GM23248 (cell line): ENCODE measurements around the gene NOTCH1. TPM values are rescaled to one million over a fixed set of nuclear protein-coding genes. Genes with fewer than 3 reads are reported as not detected.

ENCODE experiments used
- DNase-seq: peaks from one replicate; pipeline ENCODE4 v3.0.0-alpha.2; 2015
- H2AFZ ChIP-seq: fragments of 200-600 bp; sonication (generic); 2 replicates; pipeline ENCODE4 v1.6.1; 2016; ENCODE audit warnings: antibody characterized with exemption
- H3F3A ChIP-seq: fragments of 200-600 bp; sonication (generic); 2 replicates; pipeline ENCODE4 v1.6.1; 2016; ENCODE audit warnings: mild to moderate bottlenecking, antibody characterized with exemption, mixed run types; ENCODE audit not compliant: insufficient read depth
- H3K27ac ChIP-seq: fragments of 200-600 bp; sonication (generic); 2 replicates; pipeline ENCODE4 v1.5.1; 2016; ENCODE audit warnings: mild to moderate bottlenecking
- H3K27me3 ChIP-seq: fragments of 200-600 bp; sonication (generic); replicated peaks from 2 replicates; pipeline ENCODE4 v1.6.1; 2016; ENCODE audit warnings: mild to moderate bottlenecking; ENCODE audit not compliant: insufficient read depth
- H3K36me3 ChIP-seq: fragments of 200-600 bp; sonication (generic); 2 replicates; pipeline ENCODE4 v1.6.1; 2016; ENCODE audit warnings: low read depth, mild to moderate bottlenecking
- H3K4me1 ChIP-seq: fragments of 200-600 bp; sonication (generic); 2 replicates; pipeline ENCODE4 v1.6.1; 2016; ENCODE audit warnings: mild to moderate bottlenecking; ENCODE audit not compliant: insufficient read depth
- H3K4me2 ChIP-seq: fragments of 200-600 bp; sonication (generic); one replicate; pipeline ENCODE4 v1.6.1; 2016; ENCODE audit warnings: mild to moderate bottlenecking; ENCODE audit not compliant: unreplicated experiment
- H3K4me3 ChIP-seq: fragments of 200-600 bp; sonication (generic); 2 replicates; pipeline ENCODE4 v1.5.1; 2016; ENCODE audit warnings: mild to moderate bottlenecking
- H3K79me2 ChIP-seq: fragments of 200-600 bp; sonication (generic); 2 replicates; pipeline ENCODE4 v1.6.1; 2016; ENCODE audit warnings: mild to moderate bottlenecking; ENCODE audit not compliant: insufficient read depth
- H3K9ac ChIP-seq: fragments of 200-600 bp; sonication (generic); 2 replicates; pipeline ENCODE4 v1.6.1; 2016; ENCODE audit warnings: mild to moderate bottlenecking
- H3K9me2 ChIP-seq: fragments of 200-600 bp; sonication (generic); 2 replicates; pipeline ENCODE4 v1.6.1; 2016; ENCODE audit warnings: mixed run types, mild to moderate bottlenecking, moderate library complexity; ENCODE audit not compliant: insufficient read depth
- H3K9me3 ChIP-seq: fragments of 200-600 bp; sonication (generic); one replicate; pipeline ENCODE4 v1.6.1; 2017; ENCODE audit warnings: low read depth
- H4K20me1 ChIP-seq: fragments of 200-600 bp; sonication (generic); 2 replicates; pipeline ENCODE4 v1.6.0; 2016; ENCODE audit not compliant: insufficient read depth
- EZH2 ChIP-seq: fragments of 200-600 bp; sonication (generic); IDR thresholded peaks from 2 replicates; pipeline ENCODE4 v1.6.1; 2018; ENCODE audit warnings: antibody characterized with exemption, mild to moderate bottlenecking; ENCODE audit not compliant: insufficient read depth, poor library complexity, severe bottlenecking
- EZH2phosphoT487 ChIP-seq: fragments of 200-600 bp; sonication (generic); IDR thresholded peaks from 2 replicates; pipeline ENCODE4 v1.6.1; 2018; ENCODE audit warnings: antibody characterized with exemption, moderate library complexity, mild to moderate bottlenecking, low read depth; ENCODE audit not compliant: insufficient read depth
- WGBS, 2 experiments: methylation state at CpG; one replicate each; pipeline ENCODE4 v1.1.6; 2015 to 2017; ENCODE audit warnings: low lambda C conversion rate in 2 of 2, low coverage in 1 of 2; ENCODE audit errors: missing lambda C conversion rate in 2 of 2; 5-methylcytosine and 5-hydroxymethylcytosine counted together
- in situ Hi-C: fragments of 300-500 bp; cut with MboI; formaldehyde crosslinking; loops from 2 replicates; pipeline ENCODE4 v1.15.0; 2020
- polyA plus RNA-seq: library from polyadenylated mRNA; unstranded; fragments of >200 nt; fragmentation: Nextera tagmentation; extraction: Ambion mirVana; gene quantifications from 2 replicates; pipeline ENCODE4 v1.2.1, GENCODE V29; 2016
- total RNA-seq: library from RNA; depleted of rRNA; stranded (reverse); fragments of >200 nt; shearing (Covaris generic); gene quantifications from 2 replicates; pipeline ENCODE4 v1.2.3, GENCODE V29; 2014

NOTCH1 gene
- total and polyA plus RNA-seq, 2 experiments from 2014 or later: 1.5 to 5.7 TPM

DNA sequence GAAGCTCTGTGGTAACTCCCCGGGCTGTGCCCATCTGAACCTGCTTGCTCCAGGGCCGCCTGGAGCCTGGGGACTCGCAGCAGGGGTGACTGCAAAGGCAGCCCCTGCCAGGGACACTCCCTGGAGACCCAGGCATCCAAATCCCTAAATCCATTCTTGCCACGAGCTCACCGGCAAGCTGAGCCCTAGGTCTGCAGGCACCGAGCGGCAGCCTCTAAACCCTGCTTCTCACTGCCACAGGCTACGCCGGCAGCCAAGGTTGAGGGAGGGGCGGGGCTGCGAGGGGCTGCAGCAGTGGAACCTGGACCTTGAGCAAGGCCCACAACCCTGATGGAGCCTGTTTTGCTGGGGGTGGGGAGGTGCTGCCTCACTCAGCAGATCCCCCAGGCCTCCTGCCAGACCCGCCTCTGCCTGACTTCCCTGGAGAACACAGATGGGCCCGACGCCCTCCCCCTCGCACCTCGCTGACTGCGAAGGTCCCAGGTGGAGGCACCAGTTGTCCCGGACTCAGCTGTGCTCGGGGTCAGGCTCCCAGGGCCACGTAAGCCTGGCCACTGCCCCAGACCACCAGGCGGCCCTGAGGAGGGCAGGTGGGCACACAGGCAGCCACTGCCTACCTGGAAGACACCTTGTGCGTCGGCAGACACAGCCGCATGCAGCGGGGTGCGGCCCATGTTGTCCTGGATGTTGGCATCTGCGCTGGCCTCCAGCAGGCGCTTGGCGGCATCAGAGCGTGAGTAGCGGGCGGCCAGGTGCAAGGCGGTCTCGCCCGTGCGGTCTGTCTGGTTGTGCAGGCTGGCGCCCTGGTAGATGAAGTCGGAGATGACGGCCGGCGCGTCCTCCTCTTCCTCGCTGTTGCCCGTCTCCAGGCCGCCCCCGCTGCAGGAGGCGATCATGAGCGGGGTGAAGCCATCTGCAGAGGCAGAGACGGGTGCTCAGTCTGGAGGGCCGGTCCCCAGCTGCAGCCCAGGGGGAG lies 45.6 kb downstream of the NOTCH1 start:
- Histone ChIP-seq H3K9ac (no peak overlapping the region), H3K27me3 (no peaks in the 10 kb centered on the region), H3K36me3 (no peaks in the 10 kb centered on the region), H4K20me1 (no peaks in the 10 kb centered on the region), H3K4me2 (no peak overlapping the region), H3K9me2 (no peaks in the 10 kb centered on the region), H3F3A (no peaks in the 10 kb centered on the region), H3K4me1 (no peaks in the 10 kb centered on the region), H2AFZ (no peak overlapping the region), H3K9me3 (no peaks in the 10 kb centered on the region), H3K79me2 (no peaks in the 10 kb centered on the region), H3K27ac (no peak overlapping the region), H3K4me3 (no peak overlapping the region)
- in situ Hi-C loops: no loop called here
- no peak for TF ChIP-seq EZH2
- no peak for TF ChIP-seq EZH2phosphoT487
- no peak for DNase-seq
- 94% methylated on average over 42 to 50 of the region's 50 CpGs for WGBS, 2 experiments

DNA sequence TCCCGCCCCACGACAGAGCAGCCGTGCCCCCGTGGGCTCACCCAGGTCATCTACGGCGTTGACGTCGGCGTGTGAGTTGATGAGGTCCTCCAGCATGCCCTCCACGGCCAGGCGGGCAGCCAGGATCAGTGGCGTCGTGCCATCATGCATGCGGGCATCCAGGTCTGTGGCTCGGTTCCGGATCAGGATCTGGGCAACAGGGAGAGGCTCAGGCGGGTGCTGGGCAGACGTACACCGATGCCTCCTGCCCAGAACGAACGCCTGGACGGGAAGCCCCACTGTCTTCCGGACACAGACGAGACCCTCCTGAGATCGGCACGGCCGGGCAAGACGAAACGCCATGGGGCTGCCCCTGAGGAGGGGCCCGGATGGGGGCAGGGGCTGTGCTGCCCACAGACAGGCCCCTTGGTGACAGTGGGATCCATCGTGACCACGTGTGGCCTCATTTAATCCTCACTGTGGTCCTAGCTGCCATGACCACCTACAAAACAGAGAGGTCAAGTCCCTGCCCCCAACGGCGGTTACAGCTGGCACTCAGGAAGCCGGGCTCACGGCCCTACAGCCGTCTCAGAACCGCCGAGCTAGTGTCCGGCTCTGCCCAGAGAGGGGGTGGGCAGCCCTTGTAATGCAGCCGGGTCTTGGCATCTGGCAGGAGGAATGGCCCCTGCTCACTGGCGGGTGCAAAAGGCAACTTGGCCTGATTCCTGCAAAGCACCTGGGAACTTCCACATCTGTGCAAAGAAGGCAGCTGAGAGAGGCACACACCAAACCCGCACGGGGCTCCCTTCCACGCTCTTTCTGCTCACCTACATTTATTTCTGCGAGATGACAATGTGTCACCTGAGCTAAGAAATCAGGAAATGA lies 46.5 kb downstream of the NOTCH1 start:
- TF ChIP-seq EZH2: no peak
- no peak for TF ChIP-seq EZH2phosphoT487
- no peaks in the 10 kb centered on the region for H3F3A ChIP-seq
- no peaks in the 10 kb centered on the region for H4K20me1 ChIP-seq
- DNase-seq: no peak
- no peak overlapping the region for H3K9ac ChIP-seq
- H3K9me3 ChIP-seq: no peaks in the 10 kb centered on the region
- 91 to 94% methylated on average over 36 to 46 of the region's 46 CpGs for WGBS, 2 experiments
- H3K27me3 ChIP-seq: no peaks in the 10 kb centered on the region
- in situ Hi-C loops: no loop called here
- H3K9me2 ChIP-seq: no peaks in the 10 kb centered on the region
- H3K36me3 ChIP-seq: no peaks in the 10 kb centered on the region
- peaks cover 4% of the 10 kb centered on the region; the same call in 1 of the 2 replicates for H3K4me1 ChIP-seq
- no peak overlapping the region for H3K4me2 ChIP-seq
- H3K4me3 ChIP-seq: no peak overlapping the region
- H3K79me2 ChIP-seq: no peaks in the 10 kb centered on the region
- no peak overlapping the region for H2AFZ ChIP-seq
- H3K27ac ChIP-seq: no peak overlapping the region

DNA sequence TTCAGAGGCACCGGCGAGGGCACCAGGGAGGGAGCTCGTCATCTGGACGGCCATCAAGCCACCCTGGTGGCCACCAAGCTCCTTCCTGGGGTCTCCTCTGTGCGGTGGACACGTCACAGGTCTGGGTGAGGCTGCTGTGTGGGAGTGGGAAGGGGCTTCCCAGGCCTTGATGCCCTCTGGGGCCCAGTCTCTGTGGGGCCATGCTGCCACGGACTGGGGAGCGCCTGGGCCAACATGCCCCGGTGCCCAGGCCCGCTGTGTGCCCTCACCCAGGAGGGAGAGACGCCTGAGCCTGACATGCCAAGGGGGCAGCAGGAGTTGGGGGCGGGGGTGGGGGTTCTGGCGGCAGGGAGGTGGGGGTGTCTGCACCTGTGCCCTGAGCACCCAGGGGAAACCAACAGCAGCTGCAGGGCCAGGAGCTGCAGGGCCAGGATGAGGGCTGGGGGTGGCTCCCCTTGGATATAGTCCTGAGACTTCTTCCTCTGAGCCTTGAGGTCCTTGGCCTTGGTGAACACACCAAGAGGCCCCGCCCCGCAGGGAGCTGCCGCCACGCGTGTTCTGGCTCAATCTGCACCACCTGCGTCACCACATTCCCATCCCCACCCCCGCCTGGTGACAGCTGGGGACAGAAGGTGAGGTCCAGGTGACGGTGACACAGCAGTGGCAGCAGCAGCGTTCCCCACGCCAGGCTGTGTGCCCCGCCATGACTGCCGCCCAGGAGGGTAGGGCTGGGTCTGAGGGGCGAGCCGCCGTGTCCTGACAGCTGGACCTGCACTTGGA lies 47.7 kb downstream of the NOTCH1 start:
- no peaks in the 10 kb centered on the region for H3K79me2 ChIP-seq
- H2AFZ ChIP-seq: no peak overlapping the region
- H3K4me2 ChIP-seq: no peak overlapping the region
- H3K36me3 ChIP-seq: no peaks in the 10 kb centered on the region
- peaks cover 4% of the 10 kb centered on the region; the same call in 1 of the 2 replicates for H3K4me1 ChIP-seq
- no peaks in the 10 kb centered on the region for H3K9me3 ChIP-seq
- H3K27me3 ChIP-seq: no peaks in the 10 kb centered on the region
- DNase-seq: no peak
- H3F3A ChIP-seq: no peaks in the 10 kb centered on the region
- TF ChIP-seq EZH2phosphoT487 (no peak), EZH2 (no peak)
- H3K4me3 ChIP-seq: no peak overlapping the region
- 94 to 95% methylated on average over 26 to 27 of the region's 28 CpGs for WGBS, 2 experiments
- H3K27ac ChIP-seq: no peak overlapping the region
- no peaks in the 10 kb centered on the region for H4K20me1 ChIP-seq
- no peak overlapping the region for H3K9ac ChIP-seq
- in situ Hi-C loops: no loop called here
- H3K9me2 ChIP-seq: no peaks in the 10 kb centered on the region
